Adipose tissue (tissue), 3 donors: ENCODE data around the gene SCYL1. TPM values are rescaled to one million over a fixed set of nuclear protein-coding genes. Genes with fewer than 3 reads are reported as not detected.

Source experiments
- H3K27ac ChIP-seq: one replicate; pipeline ENCODE4 v1.5.1; 2013; ENCODE audit warnings: low read depth, low read length
- WGBS, 3 donors: extraction: QIAGEN DNeasy Blood & Tissue Kit; methylation state at CpG; one replicate each; pipeline ENCODE4 v1.1.7; 2013; 5-methylcytosine and 5-hydroxymethylcytosine counted together
- polyA plus RNA-seq, 3 donors: library from polyadenylated mRNA; stranded (reverse); fragments of 200-250 nt; gene quantifications; one replicate each; pipeline ENCODE4 v1.2.3, GENCODE V29; 2013
- donor health status: healthy with polysubstance abuse.
- donor health status: Bipolar disorder and iron deficiency.
- donor health status: healthy.

SCYL1 gene
- polyA plus RNA-seq, 3 donors = 55.1 to 77.2 (median 63.0) TPM

DNA sequence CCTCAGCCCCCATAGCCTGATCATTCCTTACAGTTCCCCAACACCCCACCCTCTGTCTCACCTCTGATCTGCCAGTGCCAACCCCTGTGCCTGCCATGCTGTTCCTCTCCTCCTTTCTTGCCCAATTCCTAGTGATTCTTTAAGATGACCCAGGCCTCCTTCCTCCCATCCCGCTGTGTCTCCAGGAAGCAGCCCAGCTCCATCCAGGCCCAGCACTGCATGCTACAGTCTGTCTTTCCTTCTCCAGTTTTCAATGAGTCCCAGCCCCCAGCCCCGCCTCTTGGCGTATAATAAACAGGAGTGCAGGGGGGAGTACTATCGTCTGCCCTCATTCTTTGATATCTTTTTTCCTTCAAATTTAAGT, 21.0 kb downstream of the SCYL1 start:
- no peak overlapping the region for H3K27ac ChIP-seq
- 50 to 66% (median 51%) methylated on average over 4 of the region's 4 CpGs for WGBS, 3 donors

GRCh38 chr11:65546217-65546958, 21.5 kb downstream of the SCYL1 start:
- H3K27ac ChIP-seq = no peak overlapping the region
- 14 to 46% (median 29%) methylated on average over 50 to 64 of the region's 64 CpGs for WGBS, 3 donors

- H3K27ac ChIP-seq = no peak overlapping the region
- WGBS, 3 donors = 82 to 86% (median 83%) methylated on average over 49 to 52 of the region's 52 CpGs
Observed at GRCh38 chr11:65547446-65548125, 22.7 kb downstream of the SCYL1 start.

DNA sequence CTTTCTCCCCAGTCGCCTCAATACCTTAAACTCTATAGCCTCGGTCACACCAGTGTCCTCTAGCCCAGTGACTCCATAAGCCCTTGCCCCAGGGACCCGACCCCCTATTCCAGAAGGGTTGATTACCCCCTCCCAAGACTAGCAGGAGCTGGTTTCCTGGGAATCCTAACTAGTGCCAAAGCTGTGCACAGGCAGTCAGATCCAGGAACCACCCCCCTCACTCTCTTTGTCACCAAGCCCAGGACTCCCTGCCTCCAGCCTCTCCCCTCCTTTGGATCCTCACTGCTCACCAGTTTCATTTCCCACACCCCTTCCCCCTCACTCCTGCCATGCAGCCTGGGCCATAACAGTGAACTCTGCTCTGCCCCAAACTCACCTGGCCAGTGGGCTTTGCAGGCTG, 23.5 kb downstream of the SCYL1 start:
- 85 to 91% (median 85%) methylated on average over 3 of the region's 3 CpGs for WGBS, 3 donors
- H3K27ac ChIP-seq = no peak overlapping the region

DNA sequence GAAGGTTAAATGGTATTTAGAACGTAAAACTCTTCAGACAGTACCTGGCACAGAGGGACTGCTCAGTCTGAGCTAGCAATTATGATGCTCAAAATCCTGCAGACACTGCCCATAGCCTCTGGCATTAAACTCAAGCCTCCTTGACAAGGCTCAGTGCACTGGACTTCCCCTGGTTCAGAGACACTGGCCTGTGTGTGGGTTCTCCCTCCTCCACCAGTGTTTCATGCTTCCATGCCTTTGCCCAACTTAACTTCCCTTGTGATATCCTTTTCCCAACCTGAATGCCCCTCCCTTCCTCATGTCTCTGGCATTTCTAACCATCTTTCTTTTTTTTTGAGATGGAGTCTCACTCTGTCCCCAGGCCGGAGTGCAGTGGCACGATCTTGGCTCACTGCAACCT, 24.2 kb downstream of the SCYL1 start:
- WGBS, 3 donors = 90 to 99% (median 94%) methylated on average over 3 of the region's 3 CpGs
- H3K27ac ChIP-seq = no peak overlapping the region

GRCh38 chr11:65551572-65552387, 26.9 kb downstream of the SCYL1 start:
- H3K27ac ChIP-seq = no peak overlapping the region
- 32 to 67% (median 61%) methylated on average over 17 of the region's 17 CpGs for WGBS, 3 donors

DNA sequence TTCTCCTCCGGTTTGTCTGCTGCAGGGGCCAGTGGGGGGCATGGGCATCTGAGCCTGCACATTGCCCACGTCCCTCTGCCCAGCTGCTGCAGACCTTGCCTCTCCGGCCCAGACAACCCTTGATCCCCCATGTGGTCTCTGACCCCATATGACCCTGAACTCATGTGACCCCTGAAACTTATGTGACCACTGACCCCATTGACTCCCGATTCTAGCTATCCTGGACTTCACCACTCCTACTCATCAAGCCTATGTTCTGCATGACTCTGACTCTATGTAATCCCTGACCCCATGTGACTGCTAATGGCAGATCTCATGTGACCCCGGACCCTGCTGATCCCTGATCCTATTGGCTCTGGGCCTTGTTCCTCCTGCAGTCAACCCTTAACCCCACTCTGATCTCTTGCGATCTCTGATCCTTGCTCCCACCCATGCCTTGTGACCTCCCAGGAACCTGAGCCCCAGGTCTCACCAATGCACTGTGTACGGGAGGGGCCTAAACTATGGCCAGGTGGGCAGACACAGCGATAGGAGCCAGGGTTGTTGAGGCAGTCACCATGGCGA, 27.6 kb downstream of the SCYL1 start:
- H3K27ac ChIP-seq = no peak overlapping the region
- WGBS, 3 donors = 72 to 86% (median 82%) methylated on average over 9 of the region's 9 CpGs

- 56 to 82% (median 75%) methylated on average over 26 to 37 of the region's 37 CpGs for WGBS, 3 donors
- H3K27ac ChIP-seq = no peak overlapping the region
Observed at GRCh38 chr11:65553301-65554001, 28.6 kb downstream of the SCYL1 start.

GRCh38 chr11:65554057-65554818, 29.4 kb downstream of the SCYL1 start:
- no peak overlapping the region for H3K27ac ChIP-seq
- 82 to 89% (median 88%) methylated on average over 23 to 27 of the region's 27 CpGs for WGBS, 3 donors

DNA sequence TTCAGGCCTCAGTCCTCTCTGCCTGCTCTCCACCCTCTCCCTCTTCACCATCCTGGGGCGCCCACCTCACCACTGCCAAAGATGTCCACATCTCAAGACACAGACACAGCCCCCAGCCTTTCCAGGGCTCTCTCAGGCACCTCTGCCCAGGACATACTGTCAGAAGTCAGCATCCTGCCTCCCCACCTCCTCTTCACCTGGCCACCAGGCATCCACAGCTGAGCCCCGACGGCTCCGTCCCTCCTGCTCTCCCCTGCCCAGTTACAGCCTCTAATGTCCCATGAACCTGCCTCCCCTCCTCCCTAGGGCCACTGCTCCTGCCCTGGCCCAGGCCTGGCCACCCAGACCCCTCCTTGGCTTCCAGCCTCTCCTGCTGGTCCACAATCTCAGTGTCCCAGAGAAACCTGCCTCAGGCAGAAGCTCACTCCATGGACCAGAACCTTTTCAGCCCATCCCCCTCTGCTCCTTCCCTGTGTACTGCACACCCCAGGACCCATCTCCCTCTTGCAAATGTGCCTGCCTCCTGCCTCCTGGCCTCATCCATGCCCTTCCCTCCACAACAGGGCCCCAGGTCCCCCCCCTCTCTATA, 30.1 kb downstream of the SCYL1 start:
- no peak overlapping the region for H3K27ac ChIP-seq
- 86 to 94% (median 94%) methylated on average over 4 of the region's 4 CpGs for WGBS, 3 donors

GRCh38 chr11:65555693-65556231, 30.9 kb downstream of the SCYL1 start:
- H3K27ac ChIP-seq = no peak overlapping the region
- 35 to 52% (median 37%) methylated on average over 6 of the region's 6 CpGs for WGBS, 3 donors

DNA sequence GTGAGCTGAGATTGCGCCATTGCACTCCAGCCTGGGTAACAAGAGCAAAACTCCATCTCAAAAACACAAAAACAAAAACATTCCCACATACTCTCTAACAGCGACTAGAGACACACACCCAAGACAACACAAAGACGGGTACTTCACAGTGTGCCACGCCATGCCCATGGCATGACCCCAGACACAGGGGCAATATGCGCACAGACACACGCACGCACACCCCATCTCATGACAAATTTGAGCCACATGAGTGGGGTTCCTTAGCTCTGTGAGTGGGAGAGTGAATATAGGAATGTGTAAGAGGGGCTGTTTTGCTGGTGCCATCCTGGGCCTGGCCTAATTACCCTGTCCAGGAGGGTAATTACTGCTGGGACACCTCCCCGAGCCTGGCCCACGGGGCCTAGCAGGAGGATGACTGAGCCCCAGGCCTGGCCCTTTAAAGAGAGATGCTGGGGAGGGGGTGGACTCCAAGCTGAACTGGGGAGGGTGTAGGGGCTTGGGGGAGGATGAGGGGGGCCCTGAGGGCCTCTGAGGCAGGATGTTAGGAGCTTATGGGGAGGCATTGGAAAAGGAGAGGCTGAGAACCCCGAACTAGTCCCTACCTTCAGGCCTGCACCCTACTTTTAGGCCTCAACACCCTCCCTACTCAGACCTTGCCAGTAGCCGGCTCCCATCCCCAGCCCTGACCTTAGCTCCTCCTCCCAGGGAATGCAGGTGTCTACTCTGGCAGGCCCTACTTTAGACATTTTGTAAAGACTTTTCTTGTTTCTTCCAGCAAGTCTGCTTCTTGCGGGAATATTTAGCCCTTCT, 31.8 kb downstream of the SCYL1 start:
- no peak overlapping the region for H3K27ac ChIP-seq
- WGBS, 3 donors = 71 to 83% (median 79%) methylated on average over 12 of the region's 12 CpGs

- no peak overlapping the region for H3K27ac ChIP-seq
- WGBS, 3 donors = 3 to 6% (median 4%) methylated on average over 32 to 47 of the region's 47 CpGs
Observed at GRCh38 chr11:65557280-65558001, 32.6 kb downstream of the SCYL1 start.

DNA sequence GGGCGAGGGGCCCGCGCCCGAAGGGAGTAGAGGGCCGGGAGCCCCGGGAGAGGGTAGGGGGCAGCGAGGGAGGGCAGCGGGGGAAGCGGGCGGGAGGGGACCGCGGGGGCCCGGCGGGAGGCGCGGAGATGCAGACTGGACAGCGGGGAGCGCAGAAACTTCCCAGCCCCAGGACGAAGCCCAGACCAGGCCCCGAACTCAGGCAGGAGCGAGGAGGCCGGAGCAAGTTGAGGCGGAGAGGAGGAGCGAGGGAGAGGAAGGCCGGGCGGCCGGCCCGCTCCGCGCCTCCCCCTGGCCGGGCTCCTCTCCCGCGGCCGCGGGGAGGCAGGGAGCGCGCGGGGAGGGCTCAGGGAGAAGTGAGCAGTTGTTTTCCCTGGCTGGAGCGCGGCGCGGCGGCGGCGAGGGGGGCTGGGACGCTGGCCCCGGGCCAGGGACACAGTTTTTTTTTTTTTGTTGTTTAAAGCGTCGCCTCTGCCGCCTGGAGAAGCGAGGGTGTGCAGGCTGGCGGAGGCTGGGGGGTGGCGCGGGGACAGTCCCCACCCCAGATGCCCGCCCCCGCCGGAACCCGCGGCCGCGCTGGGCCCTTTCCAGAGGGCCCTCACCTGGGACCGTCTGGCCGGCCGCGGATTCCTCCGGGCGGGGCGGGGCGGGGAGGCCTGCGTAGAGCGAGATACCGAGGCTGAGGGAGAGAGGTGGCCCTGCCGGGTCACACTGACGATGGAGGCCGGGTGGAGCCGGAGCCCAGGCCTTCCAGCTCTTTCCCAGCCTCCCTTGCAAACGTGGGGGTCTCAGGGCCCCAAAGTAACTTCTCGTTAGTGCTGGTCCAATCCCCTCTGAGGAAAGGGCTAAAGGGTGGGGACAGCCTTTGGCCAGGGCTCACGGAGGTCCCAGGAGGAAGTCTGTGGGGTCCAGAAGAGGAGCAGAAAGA, 33.4 kb downstream of the SCYL1 start, which contains the start of gene LTBP3:
LTBP3 (minus strand) TSS at position 358 of the 928 bp plus-strand sequence. CDS start 400 bp downstream, outside the sequence.
- WGBS, 3 donors = 0 to 1% (median 1%) methylated on average over 24 to 78 of the region's 79 CpGs
- peak within 1 kb of the TSS; percentile 61 for H3K27ac ChIP-seq
